ENCODE data around the gene NHS.

Gene NHS

GRCh38 chrX:17449866-17450265 lies 74.9 kb downstream of the NHS start:
- Mint-ChIP-seq H3K4me1 (ENCODE audit: low read depth) (no peaks in the 10 kb centered on the region), H3K27me3 (ENCODE audit: low read depth) (no peaks in the 10 kb centered on the region), H3K36me3 (ENCODE audit: low read depth) (no peaks in the 10 kb centered on the region), H3K4me3 (no peak overlapping the region), H3K9me3 (no peaks in the 10 kb centered on the region), H3K27ac (no peak overlapping the region)

GRCh38 chrX:17453788-17454187 lies 78.8 kb downstream of the NHS start:
- no peaks in the 10 kb centered on the region for H3K36me3 Mint-ChIP-seq (ENCODE audit: low read depth)
- H3K9me3 Mint-ChIP-seq: no peaks in the 10 kb centered on the region
- H3K27ac Mint-ChIP-seq: no peak overlapping the region
- no peak overlapping the region for H3K4me3 Mint-ChIP-seq
- no peaks in the 10 kb centered on the region for H3K27me3 Mint-ChIP-seq (ENCODE audit: low read depth)
- H3K4me1 Mint-ChIP-seq (ENCODE audit: low read depth): no peaks in the 10 kb centered on the region

- Mint-ChIP-seq H3K27ac (no peak overlapping the region), H3K27me3 (ENCODE audit: low read depth) (no peaks in the 10 kb centered on the region), H3K4me3 (no peak overlapping the region), H3K9me3 (no peaks in the 10 kb centered on the region), H3K36me3 (ENCODE audit: low read depth) (no peaks in the 10 kb centered on the region), H3K4me1 (ENCODE audit: low read depth) (no peaks in the 10 kb centered on the region)
These were observed 81.5 kb downstream of the NHS start for GRCh38 chrX:17456526-17456925.

GRCh38 chrX:17459008-17459611 lies 84.1 kb downstream of the NHS start:
- H3K4me1 Mint-ChIP-seq (ENCODE audit: low read depth): no peaks in the 10 kb centered on the region
- no peaks in the 10 kb centered on the region for H3K9me3 Mint-ChIP-seq
- no peaks in the 10 kb centered on the region for H3K36me3 Mint-ChIP-seq (ENCODE audit: low read depth)
- no peaks in the 10 kb centered on the region for H3K27me3 Mint-ChIP-seq (ENCODE audit: low read depth)
- H3K27ac Mint-ChIP-seq: no peak overlapping the region
- H3K4me3 Mint-ChIP-seq: no peak overlapping the region

- Mint-ChIP-seq H3K4me1 (ENCODE audit: low read depth) (no peaks in the 10 kb centered on the region), H3K4me3 (no peak overlapping the region), H3K36me3 (ENCODE audit: low read depth) (no peaks in the 10 kb centered on the region), H3K27me3 (ENCODE audit: low read depth) (no peaks in the 10 kb centered on the region), H3K27ac (no peak overlapping the region), H3K9me3 (no peaks in the 10 kb centered on the region)
These were observed 84.7 kb downstream of the NHS start for GRCh38 chrX:17459661-17460060.

GRCh38 chrX:17462881-17463280 lies 87.9 kb downstream of the NHS start:
- Mint-ChIP-seq H3K4me1 (ENCODE audit: low read depth) (no peaks in the 10 kb centered on the region), H3K9me3 (no peaks in the 10 kb centered on the region), H3K27me3 (ENCODE audit: low read depth) (no peaks in the 10 kb centered on the region), H3K36me3 (ENCODE audit: low read depth) (no peaks in the 10 kb centered on the region), H3K4me3 (no peak overlapping the region), H3K27ac (no peak overlapping the region)

- Mint-ChIP-seq H3K27me3 (ENCODE audit: low read depth) (no peaks in the 10 kb centered on the region), H3K36me3 (ENCODE audit: low read depth) (no peaks in the 10 kb centered on the region), H3K9me3 (no peaks in the 10 kb centered on the region), H3K4me1 (ENCODE audit: low read depth) (no peaks in the 10 kb centered on the region), H3K27ac (no peak overlapping the region), H3K4me3 (no peak overlapping the region)
These were observed 89.2 kb downstream of the NHS start for GRCh38 chrX:17464194-17464593.

GRCh38 chrX:17465201-17465600 lies 90.2 kb downstream of the NHS start:
- no peak overlapping the region for H3K27ac Mint-ChIP-seq
- no peak overlapping the region for H3K4me3 Mint-ChIP-seq
- no peaks in the 10 kb centered on the region for H3K36me3 Mint-ChIP-seq (ENCODE audit: low read depth)
- no peaks in the 10 kb centered on the region for H3K9me3 Mint-ChIP-seq
- H3K4me1 Mint-ChIP-seq (ENCODE audit: low read depth): no peaks in the 10 kb centered on the region
- H3K27me3 Mint-ChIP-seq (ENCODE audit: low read depth): no peaks in the 10 kb centered on the region

- H3K27ac Mint-ChIP-seq: no peak overlapping the region
- H3K27me3 Mint-ChIP-seq (ENCODE audit: low read depth): no peaks in the 10 kb centered on the region
- H3K4me1 Mint-ChIP-seq (ENCODE audit: low read depth): no peaks in the 10 kb centered on the region
- H3K36me3 Mint-ChIP-seq (ENCODE audit: low read depth): no peaks in the 10 kb centered on the region
- no peak overlapping the region for H3K4me3 Mint-ChIP-seq
- no peaks in the 10 kb centered on the region for H3K9me3 Mint-ChIP-seq
These were observed 90.8 kb downstream of the NHS start for GRCh38 chrX:17465802-17466201.

- Mint-ChIP-seq H3K36me3 (ENCODE audit: low read depth) (no peaks in the 10 kb centered on the region), H3K4me3 (no peak overlapping the region), H3K27me3 (ENCODE audit: low read depth) (no peaks in the 10 kb centered on the region), H3K27ac (no peak overlapping the region), H3K4me1 (ENCODE audit: low read depth) (no peaks in the 10 kb centered on the region), H3K9me3 (no peaks in the 10 kb centered on the region)
These were observed 95.1 kb downstream of the NHS start for GRCh38 chrX:17470136-17470535.

GRCh38 chrX:17471121-17471520 lies 96.1 kb downstream of the NHS start:
- no peaks in the 10 kb centered on the region for H3K36me3 Mint-ChIP-seq (ENCODE audit: low read depth)
- H3K9me3 Mint-ChIP-seq: no peaks in the 10 kb centered on the region
- H3K27me3 Mint-ChIP-seq (ENCODE audit: low read depth): no peaks in the 10 kb centered on the region
- no peak overlapping the region for H3K4me3 Mint-ChIP-seq
- H3K4me1 Mint-ChIP-seq (ENCODE audit: low read depth): no peaks in the 10 kb centered on the region
- H3K27ac Mint-ChIP-seq: no peak overlapping the region

GRCh38 chrX:17471861-17472260 lies 96.9 kb downstream of the NHS start:
- Mint-ChIP-seq H3K9me3 (no peaks in the 10 kb centered on the region), H3K36me3 (ENCODE audit: low read depth) (no peaks in the 10 kb centered on the region), H3K27me3 (ENCODE audit: low read depth) (no peaks in the 10 kb centered on the region), H3K27ac (no peak overlapping the region), H3K4me3 (no peak overlapping the region), H3K4me1 (ENCODE audit: low read depth) (no peaks in the 10 kb centered on the region)

- Mint-ChIP-seq H3K27ac (no peak overlapping the region), H3K36me3 (ENCODE audit: low read depth) (no peaks in the 10 kb centered on the region), H3K9me3 (no peaks in the 10 kb centered on the region), H3K4me3 (no peak overlapping the region), H3K27me3 (ENCODE audit: low read depth) (no peaks in the 10 kb centered on the region), H3K4me1 (ENCODE audit: low read depth) (no peaks in the 10 kb centered on the region)
These were observed 97.4 kb downstream of the NHS start for GRCh38 chrX:17472424-17472823.

GRCh38 chrX:17473021-17473420 lies 98.0 kb downstream of the NHS start:
- no peaks in the 10 kb centered on the region for H3K9me3 Mint-ChIP-seq
- H3K27me3 Mint-ChIP-seq (ENCODE audit: low read depth): no peaks in the 10 kb centered on the region
- no peaks in the 10 kb centered on the region for H3K4me1 Mint-ChIP-seq (ENCODE audit: low read depth)
- H3K36me3 Mint-ChIP-seq (ENCODE audit: low read depth): no peaks in the 10 kb centered on the region
- H3K27ac Mint-ChIP-seq: no peak overlapping the region
- no peak overlapping the region for H3K4me3 Mint-ChIP-seq

GRCh38 chrX:17474892-17475291 lies 99.9 kb downstream of the NHS start:
- H3K9me3 Mint-ChIP-seq: no peaks in the 10 kb centered on the region
- H3K27me3 Mint-ChIP-seq (ENCODE audit: low read depth): no peaks in the 10 kb centered on the region
- no peaks in the 10 kb centered on the region for H3K36me3 Mint-ChIP-seq (ENCODE audit: low read depth)
- H3K27ac Mint-ChIP-seq: no peak overlapping the region
- H3K4me1 Mint-ChIP-seq (ENCODE audit: low read depth): no peaks in the 10 kb centered on the region
- H3K4me3 Mint-ChIP-seq: no peak overlapping the region

Data from T-helper 1 cell treated with Interleukin-12 subunit alpha and Interleukin-12 subunit beta and Interleukin-4 antibody, amounts not matched to agents 30 μg/mL and 1 μg/mL, for 36 hours (primary cell).